Peyer's patch (tissue), 4 donors: ENCODE measurements around the gene PERCC1. TPM values are rescaled to one million over a fixed set of nuclear protein-coding genes. Genes with fewer than 3 reads are reported as not detected.
A peak's percentile ranks its signal among the peaks of the same experiment; 100 is the strongest.

Experiments
- DNase-seq, 3 donors: peaks; one replicate each; pipeline ENCODE4 v3.0.0-alpha.2; 2017 to 2019
- H3K27ac ChIP-seq, 4 donors: fragments of 200-600 bp; sonication (generic); one replicate each; pipeline ENCODE4 v1.5.1; 2016 to 2019
- H3K27me3 ChIP-seq, 2 donors: fragments of 200-600 bp; sonication (generic); one replicate each; pipeline ENCODE4 v1.5.1; 2019
- H3K36me3 ChIP-seq, 3 donors: fragments of 200-600 bp; sonication (generic); one replicate each; pipeline ENCODE4 v1.5.1; 2016 to 2019
- H3K4me1 ChIP-seq, 4 donors: fragments of 200-600 bp; sonication (generic); one replicate each; pipeline ENCODE4 v1.5.1; 2016 to 2019
- H3K4me3 ChIP-seq, 4 donors: fragments of 200-600 bp; sonication (generic); 1 replicate in 3 of 4; 2 replicates in 1 of 4; pipeline ENCODE4 v1.5.1; 2016 to 2019; ENCODE audit warnings: mild to moderate bottlenecking in 1 of 4
- H3K9me3 ChIP-seq, 4 donors: fragments of 200-600 bp; sonication (generic); one replicate each; pipeline ENCODE4 v1.5.1; 2016 to 2019; ENCODE audit warnings: mild to moderate bottlenecking in 1 of 4
- POLR2A ChIP-seq, 2 donors: fragments of 450-650 bp; IDR thresholded peaks; one replicate each; pipeline ENCODE4 v1.5.1; 2017; ENCODE audit warnings: antibody characterized with exemption in 2 of 2, mild to moderate bottlenecking in 2 of 2, moderate library complexity in 2 of 2
- total RNA-seq, 4 donors: library from RNA; depleted of rRNA; stranded (reverse); fragments of >200 nt; gene quantifications; one replicate each; pipeline ENCODE4 v1.1.0, GENCODE V29; 2016
- TF ChIP-seq, protein P1 (sequence below), 6 experiments: fragments of 450-650 bp in 4 of 6; fragments of 200-600 bp in 2 of 6; sonication (generic) in 1 of 6; IDR thresholded peaks; one replicate each; pipeline ENCODE4 v1.5.1; 2017 to 2019; ENCODE audit warnings: antibody characterized with exemption in 6 of 6, mild to moderate bottlenecking in 3 of 6, moderate library complexity in 1 of 6

Gene PERCC1
- total RNA-seq, 4 donors from 2014 or later, result not detected

DNA sequence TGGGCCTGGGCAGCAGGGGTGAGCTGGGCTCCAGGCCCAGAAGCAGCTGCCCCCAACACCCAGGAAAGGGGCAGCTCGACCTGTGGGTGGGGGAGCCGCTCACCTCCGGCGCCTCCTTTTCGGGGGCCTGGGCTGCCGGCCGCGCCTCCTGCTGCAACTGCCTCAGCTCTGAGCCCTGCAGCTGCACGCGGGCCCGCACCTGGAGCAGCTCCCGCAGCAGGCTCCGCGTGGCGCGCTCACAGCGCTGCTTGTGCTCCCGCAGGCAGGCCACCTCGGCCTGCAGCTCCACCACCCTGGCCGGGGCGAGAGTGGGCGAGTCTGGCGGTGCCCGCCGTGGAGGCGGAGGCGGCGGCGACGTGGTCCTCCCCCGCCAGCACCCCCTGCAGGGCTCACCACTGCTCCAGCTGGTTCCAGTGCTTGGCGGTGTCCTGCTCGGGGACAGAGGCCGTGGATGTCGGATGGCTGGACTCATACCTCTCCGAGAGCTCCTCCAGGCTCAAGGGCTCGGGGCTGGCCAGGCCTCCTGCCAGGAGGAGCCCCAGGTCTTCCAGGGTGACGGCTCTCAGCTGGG is 12.6 kb downstream of the PERCC1 start:
- no peak overlapping the region for H3K27ac ChIP-seq
- TF ChIP-seq POLR2A (IDR thresholded peaks at IDR 0.05), result no peak
- TF ChIP-seq, protein P1, sequence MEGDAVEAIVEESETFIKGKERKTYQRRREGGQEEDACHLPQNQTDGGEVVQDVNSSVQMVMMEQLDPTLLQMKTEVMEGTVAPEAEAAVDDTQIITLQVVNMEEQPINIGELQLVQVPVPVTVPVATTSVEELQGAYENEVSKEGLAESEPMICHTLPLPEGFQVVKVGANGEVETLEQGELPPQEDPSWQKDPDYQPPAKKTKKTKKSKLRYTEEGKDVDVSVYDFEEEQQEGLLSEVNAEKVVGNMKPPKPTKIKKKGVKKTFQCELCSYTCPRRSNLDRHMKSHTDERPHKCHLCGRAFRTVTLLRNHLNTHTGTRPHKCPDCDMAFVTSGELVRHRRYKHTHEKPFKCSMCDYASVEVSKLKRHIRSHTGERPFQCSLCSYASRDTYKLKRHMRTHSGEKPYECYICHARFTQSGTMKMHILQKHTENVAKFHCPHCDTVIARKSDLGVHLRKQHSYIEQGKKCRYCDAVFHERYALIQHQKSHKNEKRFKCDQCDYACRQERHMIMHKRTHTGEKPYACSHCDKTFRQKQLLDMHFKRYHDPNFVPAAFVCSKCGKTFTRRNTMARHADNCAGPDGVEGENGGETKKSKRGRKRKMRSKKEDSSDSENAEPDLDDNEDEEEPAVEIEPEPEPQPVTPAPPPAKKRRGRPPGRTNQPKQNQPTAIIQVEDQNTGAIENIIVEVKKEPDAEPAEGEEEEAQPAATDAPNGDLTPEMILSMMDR (IDR thresholded peaks at IDR 0.05), result no peak
- DNase-seq, result no peak
- H3K36me3 ChIP-seq, result peaks cover 0 to 33% (median 0%) of the 10 kb centered on the region in 3 donors
- H3K4me3 ChIP-seq, result no peak overlapping the region
- no peaks in the 10 kb centered on the region for H3K27me3 ChIP-seq
- H3K4me1 ChIP-seq, result peaks cover 0 to 13% (median 3%) of the 10 kb centered on the region in 4 donors
- H3K9me3 ChIP-seq, result no peaks in the 10 kb centered on the region

DNA sequence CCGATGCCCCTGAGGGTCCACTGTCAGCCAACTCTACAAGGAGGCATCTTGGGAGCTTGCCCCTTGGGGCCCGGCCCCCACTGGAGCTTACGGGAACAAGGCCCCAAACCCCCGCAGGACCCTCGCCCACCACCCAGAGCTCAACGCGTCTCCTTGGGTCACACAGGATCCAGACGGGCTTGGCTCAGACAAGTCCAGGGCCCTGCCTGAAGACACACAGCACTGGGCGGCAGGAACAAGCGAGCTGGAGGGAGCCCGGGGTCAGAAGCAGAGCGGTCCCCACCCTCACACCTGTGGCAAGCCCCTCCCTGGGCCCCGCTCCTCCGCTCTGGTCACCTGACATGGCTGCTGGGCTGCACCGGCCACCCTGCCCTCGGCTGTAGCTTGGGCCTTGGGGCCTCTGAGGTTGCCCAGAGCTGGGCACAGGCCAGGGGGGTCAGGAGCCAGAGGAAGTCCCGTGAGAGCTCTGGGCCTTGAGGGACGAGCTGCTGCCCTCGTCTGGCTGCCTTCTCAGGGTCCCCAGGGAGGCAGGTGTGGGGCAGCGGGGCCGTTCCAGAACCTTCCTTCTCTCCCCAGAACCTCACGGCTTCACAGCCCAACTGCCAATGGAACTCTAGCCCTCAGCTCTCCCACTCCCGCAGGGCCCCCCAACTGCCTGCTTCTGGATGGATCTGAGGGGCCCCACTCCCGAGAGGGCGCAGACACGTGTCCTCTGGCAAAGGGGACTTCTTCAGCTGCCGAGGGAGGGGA is 13.3 kb downstream of the PERCC1 start, which contains the start of gene CCDC154:
Gene CCDC154, minus strand, starts transcription at position 577 of the 750 bp plus-strand sequence. Its CDS starts 234 bp downstream, at position 343.
- peaks cover 0 to 13% (median 3%) of the 10 kb centered on the region in 4 donors for H3K4me1 ChIP-seq
- no peaks in the 10 kb centered on the region for H3K27me3 ChIP-seq
- TF ChIP-seq POLR2A (IDR thresholded peaks at IDR 0.05), result no peak
- TF ChIP-seq, protein P1 (IDR thresholded peaks at IDR 0.05), result no peak
- H3K27ac ChIP-seq, result peak within 1 kb of the TSS in 2 of 4 donors; percentile 57 to 88
- no peaks in the 10 kb centered on the region for H3K9me3 ChIP-seq
- H3K4me3 ChIP-seq, result no peak within 1 kb of the TSS
- DNase-seq, result no peak
- peaks cover 0 to 36% (median 0%) of the 10 kb centered on the region in 3 donors for H3K36me3 ChIP-seq

DNA sequence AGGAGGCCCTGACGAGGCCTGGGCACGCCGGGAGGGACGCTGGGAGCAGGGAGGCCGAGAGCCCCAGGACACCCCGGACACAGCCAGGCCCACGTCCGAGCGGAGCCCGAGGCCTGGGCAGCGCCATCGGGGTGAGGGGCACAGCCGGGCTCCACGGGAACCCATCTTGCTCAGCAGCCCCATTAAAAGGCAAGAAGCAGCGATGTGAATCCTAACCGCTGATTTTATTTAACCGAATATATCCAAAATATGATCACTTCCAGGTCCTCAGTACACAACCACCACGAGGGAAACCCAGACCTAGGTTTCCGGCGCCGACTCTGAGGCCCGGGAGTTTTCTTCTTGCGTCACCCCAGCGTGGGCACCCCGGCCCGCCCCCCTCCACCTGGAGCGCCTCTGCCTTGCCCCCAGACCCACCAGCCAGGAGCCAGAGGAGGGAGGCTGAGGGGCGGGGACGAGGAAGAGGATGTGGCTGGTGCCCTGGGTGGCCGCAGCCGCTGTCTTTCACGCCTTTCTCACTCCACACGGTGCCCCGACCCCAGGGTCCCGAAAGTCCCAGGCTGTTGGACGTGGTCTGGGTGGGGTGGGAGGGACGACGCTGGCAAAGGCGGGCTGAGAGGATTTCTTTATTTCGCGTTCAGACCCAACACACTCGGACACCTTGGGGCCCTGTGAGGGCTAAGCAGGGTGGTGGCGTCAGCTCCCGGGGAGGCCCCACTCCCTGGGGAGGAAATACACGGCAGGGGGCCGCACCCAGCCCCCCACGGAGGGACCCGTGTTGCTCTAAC is 14.0 kb downstream of the PERCC1 start:
- Histone ChIP-seq H3K27ac (peak overlapping the region in 2 of 4 donors; percentile 57 to 88), H3K9me3 (no peaks in the 10 kb centered on the region), H3K4me3 (no peak overlapping the region), H3K4me1 (peaks cover 0 to 13% (median 3%) of the 10 kb centered on the region in 4 donors), H3K36me3 (peaks cover 0 to 44% (median 0%) of the 10 kb centered on the region in 3 donors), H3K27me3 (no peaks in the 10 kb centered on the region)
- TF ChIP-seq, protein P1 (IDR thresholded peaks at IDR 0.05), result no peak
- no peak for TF ChIP-seq POLR2A (IDR thresholded peaks at IDR 0.05)
- peak in 1 of 3 donors; percentile 25 for DNase-seq

DNA sequence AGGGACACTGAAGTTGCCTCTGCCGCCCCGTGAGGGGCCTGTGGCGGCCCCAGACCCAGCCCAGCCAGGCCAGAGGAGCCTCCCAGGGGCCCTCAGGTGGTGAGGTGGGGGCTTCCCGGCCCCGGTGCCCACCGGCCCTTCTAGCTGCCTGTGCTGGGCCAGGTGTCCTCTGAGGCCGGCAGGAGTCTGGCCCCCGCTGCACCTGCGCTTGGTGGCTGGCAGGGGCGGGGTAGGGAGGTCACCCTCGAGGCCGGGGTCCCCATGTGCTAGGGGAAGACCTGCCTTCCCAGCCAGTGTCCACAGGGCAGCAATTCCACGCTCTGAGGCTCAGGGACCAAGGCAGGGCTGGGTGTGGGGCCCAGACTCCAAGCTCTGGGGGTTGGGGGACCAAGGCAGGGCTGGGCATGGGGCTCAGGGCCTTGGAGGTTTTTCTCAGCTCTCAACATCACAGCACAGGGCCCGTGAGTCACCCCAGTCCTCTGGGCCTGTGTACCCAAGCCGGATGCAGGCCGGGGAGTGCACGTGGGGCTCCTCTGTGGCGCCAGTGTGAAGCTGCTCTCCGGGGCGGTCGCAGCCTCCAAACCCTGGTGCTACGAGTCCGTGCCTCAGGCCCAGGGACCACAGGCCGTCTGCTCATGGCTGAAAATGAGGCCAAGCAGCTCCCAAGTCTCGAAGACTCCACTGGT is 14.8 kb downstream of the PERCC1 start:
- Histone ChIP-seq H3K4me1 (peaks cover 0 to 13% (median 3%) of the 10 kb centered on the region in 4 donors), H3K27ac (peak overlapping the region in 2 of 4 donors; percentile 57 to 88), H3K36me3 (peaks cover 0 to 51% (median 0%) of the 10 kb centered on the region in 3 donors), H3K4me3 (no peak overlapping the region), H3K27me3 (no peaks in the 10 kb centered on the region), H3K9me3 (no peaks in the 10 kb centered on the region)
- no peak for TF ChIP-seq POLR2A (IDR thresholded peaks at IDR 0.05)
- TF ChIP-seq, protein P1 (IDR thresholded peaks at IDR 0.05), result no peak
- peak in 1 of 3 donors; percentile 24 for DNase-seq
